Nephron (organoid): ENCODE results near the gene CALML5.
A peak's percentile ranks its signal among the peaks of the same experiment; 100 is the strongest.

ENCODE experiments used
- H3K27ac Mint-ChIP-seq, 3 experiments: 2 replicates each; pipeline ENCODE4 v1.8.0; 2020; ENCODE audit warnings: mixed read lengths in 3 of 3, mild to moderate bottlenecking in 2 of 3, moderate library complexity in 1 of 3
- H3K27me3 Mint-ChIP-seq: 2 replicates; pipeline ENCODE4 v1.8.0; 2021; ENCODE audit warnings: low read depth, mild to moderate bottlenecking, moderate library complexity, mixed read lengths
- H3K36me3 Mint-ChIP-seq: 2 replicates; pipeline ENCODE4 v1.8.0; 2020; ENCODE audit warnings: low read depth, mixed read lengths
- H3K4me1 Mint-ChIP-seq: 2 replicates; pipeline ENCODE4 v1.8.0; 2020; ENCODE audit warnings: mixed read lengths
- H3K4me3 Mint-ChIP-seq, 3 experiments: 2 replicates each; pipeline ENCODE4 v1.8.0; 2020; ENCODE audit warnings: mild to moderate bottlenecking in 3 of 3, mixed read lengths in 3 of 3, moderate library complexity in 2 of 3
- H3K9me3 Mint-ChIP-seq: 2 replicates; pipeline ENCODE4 v1.8.0; 2020; ENCODE audit warnings: mixed read lengths
- TF ChIP-seq, protein P1 (sequence below), 3 experiments: fragments of 200-600 bp; sonication (generic); IDR thresholded peaks; one replicate each; pipeline ENCODE4 v1.5.0; 2021; ENCODE audit warnings: antibody characterized with exemption in 3 of 3; ENCODE audit not compliant: unreplicated experiment in 3 of 3

The CALML5 gene

DNA sequence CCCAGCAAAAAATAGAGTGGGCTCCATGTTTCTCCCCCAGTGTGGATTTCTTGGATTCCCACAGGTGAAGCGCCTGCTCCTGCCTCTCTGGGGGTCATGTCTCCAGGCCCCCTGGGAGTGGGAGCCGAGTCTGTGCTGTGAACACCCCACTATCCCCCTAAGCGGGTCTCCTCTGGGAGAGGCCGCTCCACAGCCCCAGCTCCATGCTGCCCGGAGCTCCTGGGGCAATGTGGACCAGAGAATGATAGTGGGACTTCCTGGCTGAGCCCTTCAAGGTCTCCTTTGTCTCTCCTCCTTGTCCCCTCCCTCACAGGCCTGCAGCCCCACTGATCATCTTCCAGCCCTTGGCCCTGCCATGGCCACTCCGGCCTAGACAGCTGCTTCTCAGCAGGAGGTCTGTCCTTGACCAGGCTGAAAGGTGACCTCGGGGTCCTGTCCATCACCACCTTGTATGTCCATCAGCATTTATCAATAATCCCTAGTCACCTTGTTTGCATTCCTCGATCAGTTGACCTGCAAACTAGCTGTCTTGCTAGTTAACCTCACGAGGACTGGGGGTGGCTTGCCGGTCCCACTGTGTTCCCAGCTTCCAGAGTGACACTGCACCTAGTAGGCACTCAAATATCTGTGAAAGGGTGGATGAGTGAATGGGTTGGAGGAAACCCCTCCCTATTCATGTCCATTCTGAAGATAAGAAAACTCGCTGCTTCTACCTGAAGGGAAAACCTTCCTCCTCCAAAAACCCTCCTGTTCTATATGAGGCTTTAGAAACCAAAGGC lies 24.6 kb upstream of the CALML5 start:
- Mint-ChIP-seq H3K4me1 (peaks cover 9% of the 10 kb centered on the region), H3K4me3 (no peak overlapping the region), H3K27me3 (peaks cover 10% of the 10 kb centered on the region), H3K27ac (peak overlapping the region in 2 of 3 experiments; percentile 13 to 36), H3K36me3 (no peaks in the 10 kb centered on the region), H3K9me3 (no peaks in the 10 kb centered on the region)
- TF ChIP-seq, protein P1, sequence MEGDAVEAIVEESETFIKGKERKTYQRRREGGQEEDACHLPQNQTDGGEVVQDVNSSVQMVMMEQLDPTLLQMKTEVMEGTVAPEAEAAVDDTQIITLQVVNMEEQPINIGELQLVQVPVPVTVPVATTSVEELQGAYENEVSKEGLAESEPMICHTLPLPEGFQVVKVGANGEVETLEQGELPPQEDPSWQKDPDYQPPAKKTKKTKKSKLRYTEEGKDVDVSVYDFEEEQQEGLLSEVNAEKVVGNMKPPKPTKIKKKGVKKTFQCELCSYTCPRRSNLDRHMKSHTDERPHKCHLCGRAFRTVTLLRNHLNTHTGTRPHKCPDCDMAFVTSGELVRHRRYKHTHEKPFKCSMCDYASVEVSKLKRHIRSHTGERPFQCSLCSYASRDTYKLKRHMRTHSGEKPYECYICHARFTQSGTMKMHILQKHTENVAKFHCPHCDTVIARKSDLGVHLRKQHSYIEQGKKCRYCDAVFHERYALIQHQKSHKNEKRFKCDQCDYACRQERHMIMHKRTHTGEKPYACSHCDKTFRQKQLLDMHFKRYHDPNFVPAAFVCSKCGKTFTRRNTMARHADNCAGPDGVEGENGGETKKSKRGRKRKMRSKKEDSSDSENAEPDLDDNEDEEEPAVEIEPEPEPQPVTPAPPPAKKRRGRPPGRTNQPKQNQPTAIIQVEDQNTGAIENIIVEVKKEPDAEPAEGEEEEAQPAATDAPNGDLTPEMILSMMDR (IDR thresholded peaks at IDR 0.05; ENCODE audit: unreplicated experiment in 3 of 3), result no peak

DNA sequence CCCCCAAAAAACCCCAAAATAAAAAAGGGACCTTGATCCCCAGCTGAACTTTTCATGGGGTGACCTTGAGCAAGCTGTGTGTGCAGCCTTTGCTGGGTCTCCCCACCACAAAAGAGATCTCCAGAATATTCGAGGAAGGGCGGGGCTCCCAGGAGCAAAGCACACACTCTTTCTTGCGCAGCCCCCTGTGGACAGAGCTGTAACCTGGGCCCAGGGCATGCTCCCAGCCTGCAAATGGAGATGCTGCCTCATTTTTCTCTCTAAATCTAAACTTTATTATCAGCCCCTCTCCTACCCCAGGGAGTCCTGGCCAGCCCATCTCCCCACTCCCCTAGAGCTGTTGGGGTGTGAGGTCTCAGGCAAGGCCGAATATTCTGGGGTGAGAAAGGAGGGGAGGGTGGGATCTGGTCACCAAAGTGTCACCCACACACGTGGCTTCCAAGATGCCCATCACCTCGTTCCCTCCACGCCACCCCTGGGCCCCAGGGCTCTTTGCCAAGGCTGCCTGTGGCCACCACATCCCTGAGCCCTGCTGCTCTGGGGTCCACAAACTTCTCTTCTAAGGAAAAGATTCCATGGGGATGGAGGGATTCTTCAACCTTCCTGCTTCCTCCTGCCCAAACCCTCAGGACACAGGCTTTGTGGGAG lies 23.7 kb upstream of the CALML5 start:
- H3K4me3 Mint-ChIP-seq, result no peak overlapping the region
- H3K9me3 Mint-ChIP-seq, result peaks cover 3% of the 10 kb centered on the region
- no peak overlapping the region for H3K27ac Mint-ChIP-seq
- TF ChIP-seq, protein P1 (IDR thresholded peaks at IDR 0.05; ENCODE audit: unreplicated experiment in 3 of 3), result no peak
- H3K36me3 Mint-ChIP-seq, result no peaks in the 10 kb centered on the region
- peaks cover 14% of the 10 kb centered on the region for H3K4me1 Mint-ChIP-seq
- peaks cover 10% of the 10 kb centered on the region for H3K27me3 Mint-ChIP-seq

DNA sequence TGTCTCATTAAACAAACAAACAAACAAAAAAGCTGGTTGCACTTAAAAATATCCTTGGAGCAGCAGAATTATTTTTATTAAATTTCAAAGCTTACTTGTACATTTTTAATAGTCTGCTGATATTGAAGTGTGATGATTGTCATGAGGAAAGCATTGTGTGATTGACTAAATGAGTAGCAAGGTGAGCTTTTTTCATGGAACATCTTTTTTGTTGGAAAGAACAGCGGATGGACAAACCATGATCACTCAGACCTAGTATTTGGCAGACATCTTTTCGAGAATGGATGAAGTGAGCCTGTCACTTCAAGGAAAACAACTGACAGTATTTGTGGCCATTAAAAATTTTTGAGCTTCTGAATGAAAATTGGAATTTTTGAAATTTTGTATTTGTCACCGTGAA lies 19.7 kb upstream of the CALML5 start:
- TF ChIP-seq, protein P1 (IDR thresholded peaks at IDR 0.05; ENCODE audit: unreplicated experiment in 3 of 3), result no peak
- Mint-ChIP-seq H3K27me3 (peaks cover 10% of the 10 kb centered on the region), H3K4me3 (no peak overlapping the region), H3K9me3 (peaks cover 4% of the 10 kb centered on the region), H3K27ac (peak overlapping the region in 2 of 3 experiments; percentile 20 to 88), H3K36me3 (no peaks in the 10 kb centered on the region), H3K4me1 (peaks cover 32% of the 10 kb centered on the region)

DNA sequence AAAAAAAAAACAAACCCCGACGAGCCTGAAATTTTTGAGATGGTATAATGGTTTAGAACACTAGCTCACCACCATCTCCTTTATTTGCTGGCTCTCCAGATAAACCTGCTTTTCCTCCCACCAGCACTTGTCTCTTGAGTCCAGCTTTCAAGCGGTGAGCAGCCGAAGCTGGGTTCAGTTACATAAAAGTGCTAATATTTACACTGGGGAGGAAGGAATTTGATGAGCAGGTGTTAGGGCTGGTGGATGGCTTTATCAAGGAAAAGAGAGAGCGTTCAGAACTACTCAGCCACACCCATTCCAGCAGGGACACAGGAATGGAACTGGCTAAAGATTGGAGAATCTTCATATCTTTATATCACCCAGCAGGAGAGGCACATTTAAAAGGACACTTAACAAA lies 18.8 kb upstream of the CALML5 start:
- no peak overlapping the region for H3K4me3 Mint-ChIP-seq
- TF ChIP-seq, protein P1 (IDR thresholded peaks at IDR 0.05; ENCODE audit: unreplicated experiment in 3 of 3), result no peak
- H3K9me3 Mint-ChIP-seq, result peaks cover 4% of the 10 kb centered on the region
- peaks cover 36% of the 10 kb centered on the region for H3K4me1 Mint-ChIP-seq
- peak overlapping the region; percentile 20 to 89 (median 88) for H3K27ac Mint-ChIP-seq
- no peaks in the 10 kb centered on the region for H3K36me3 Mint-ChIP-seq
- peaks cover 7% of the 10 kb centered on the region for H3K27me3 Mint-ChIP-seq

DNA sequence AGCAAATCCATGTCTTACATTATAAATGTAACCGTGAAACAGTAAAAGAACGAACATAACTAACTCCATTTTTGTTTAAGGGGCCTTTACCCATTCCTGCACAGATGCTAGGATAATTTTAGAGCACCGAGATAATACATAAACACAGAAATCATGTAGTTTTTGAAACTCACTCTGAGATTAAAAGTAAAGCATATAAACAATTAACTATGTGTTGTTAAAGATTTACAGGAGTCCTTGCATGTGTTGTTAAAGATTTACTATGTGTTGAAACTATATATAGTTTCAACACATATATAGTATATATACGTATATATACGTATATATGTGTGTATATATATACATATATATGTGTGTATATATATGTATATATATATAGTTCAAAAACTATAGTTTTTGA lies 18.2 kb upstream of the CALML5 start:
- Mint-ChIP-seq H3K36me3 (no peaks in the 10 kb centered on the region), H3K4me1 (peaks cover 39% of the 10 kb centered on the region), H3K27me3 (peaks cover 7% of the 10 kb centered on the region), H3K27ac (peak overlapping the region; percentile 19 to 88 (median 20)), H3K4me3 (no peak overlapping the region), H3K9me3 (peaks cover 4% of the 10 kb centered on the region)
- TF ChIP-seq, protein P1 (IDR thresholded peaks at IDR 0.05; ENCODE audit: unreplicated experiment in 3 of 3), result no peak
